ENCODE measurements around the gene MAD1L1.
A peak's percentile ranks its signal among the peaks of the same experiment; 100 is the strongest.

MAD1L1 gene

DNA sequence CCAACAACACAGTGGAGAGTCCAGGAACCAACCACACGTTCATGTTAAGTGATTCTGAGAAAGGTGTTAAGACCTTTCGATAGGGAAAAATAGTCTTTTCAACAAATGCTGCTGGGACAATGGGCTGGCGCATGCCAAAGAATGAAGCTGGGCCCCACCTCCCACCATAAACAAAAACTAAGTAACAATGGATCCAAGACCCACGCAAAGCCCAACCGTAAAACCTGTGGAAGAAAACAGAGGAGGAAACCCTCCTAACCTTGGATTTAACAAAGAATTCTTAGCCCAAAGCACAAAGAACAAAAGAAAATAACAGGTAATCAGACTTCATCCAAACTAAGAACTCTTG, 289.8 kb downstream of the MAD1L1 start:
- no peak for DNase-seq (ENCODE audit: low read depth)
- H3K4me3 ChIP-seq (replicated peaks; ENCODE audit: low read depth, low read length), result no peak overlapping the region
- TF ChIP-seq, protein P1, sequence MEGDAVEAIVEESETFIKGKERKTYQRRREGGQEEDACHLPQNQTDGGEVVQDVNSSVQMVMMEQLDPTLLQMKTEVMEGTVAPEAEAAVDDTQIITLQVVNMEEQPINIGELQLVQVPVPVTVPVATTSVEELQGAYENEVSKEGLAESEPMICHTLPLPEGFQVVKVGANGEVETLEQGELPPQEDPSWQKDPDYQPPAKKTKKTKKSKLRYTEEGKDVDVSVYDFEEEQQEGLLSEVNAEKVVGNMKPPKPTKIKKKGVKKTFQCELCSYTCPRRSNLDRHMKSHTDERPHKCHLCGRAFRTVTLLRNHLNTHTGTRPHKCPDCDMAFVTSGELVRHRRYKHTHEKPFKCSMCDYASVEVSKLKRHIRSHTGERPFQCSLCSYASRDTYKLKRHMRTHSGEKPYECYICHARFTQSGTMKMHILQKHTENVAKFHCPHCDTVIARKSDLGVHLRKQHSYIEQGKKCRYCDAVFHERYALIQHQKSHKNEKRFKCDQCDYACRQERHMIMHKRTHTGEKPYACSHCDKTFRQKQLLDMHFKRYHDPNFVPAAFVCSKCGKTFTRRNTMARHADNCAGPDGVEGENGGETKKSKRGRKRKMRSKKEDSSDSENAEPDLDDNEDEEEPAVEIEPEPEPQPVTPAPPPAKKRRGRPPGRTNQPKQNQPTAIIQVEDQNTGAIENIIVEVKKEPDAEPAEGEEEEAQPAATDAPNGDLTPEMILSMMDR (IDR thresholded peaks at IDR 0.05; ENCODE audit: low read length, missing control alignments), result no peak

DNA sequence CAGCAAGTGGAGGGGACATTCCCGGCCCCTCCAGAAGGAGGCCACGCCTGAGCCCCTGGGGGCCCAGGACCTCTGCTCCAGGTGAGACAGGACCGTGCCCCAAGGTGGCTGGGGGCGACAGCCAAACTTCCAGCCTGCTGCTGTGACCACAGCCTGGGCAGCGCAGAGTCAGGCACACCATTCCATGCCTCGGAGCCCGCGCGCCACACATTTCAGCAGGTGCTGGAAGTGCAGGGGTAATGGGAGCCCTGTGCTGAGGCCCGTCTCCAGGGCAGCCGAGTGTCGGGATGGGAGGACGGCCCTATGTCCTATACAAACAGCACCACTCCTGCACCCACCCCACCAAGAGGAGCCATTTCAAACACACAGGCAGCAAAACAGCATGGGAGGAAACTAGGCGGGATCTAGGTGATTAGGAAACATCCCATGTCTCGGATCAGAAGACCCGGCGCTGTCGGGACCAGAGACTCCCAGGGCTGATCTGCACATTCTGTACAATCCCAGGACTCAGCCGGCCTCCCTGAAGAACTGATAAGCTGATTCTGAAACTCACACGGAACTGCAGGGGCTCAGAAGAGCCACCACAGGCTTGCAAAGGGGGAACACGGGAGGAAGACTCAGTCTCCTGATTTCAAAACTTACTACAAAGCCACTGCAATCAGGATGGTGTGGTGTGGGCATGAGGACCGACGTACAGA, 290.4 kb downstream of the MAD1L1 start:
- no peak overlapping the region for H3K4me3 ChIP-seq (replicated peaks; ENCODE audit: low read depth, low read length)
- TF ChIP-seq, protein P1 (IDR thresholded peaks at IDR 0.05; ENCODE audit: low read length, missing control alignments), result no peak
- DNase-seq (ENCODE audit: low read depth), result no peak

DNA sequence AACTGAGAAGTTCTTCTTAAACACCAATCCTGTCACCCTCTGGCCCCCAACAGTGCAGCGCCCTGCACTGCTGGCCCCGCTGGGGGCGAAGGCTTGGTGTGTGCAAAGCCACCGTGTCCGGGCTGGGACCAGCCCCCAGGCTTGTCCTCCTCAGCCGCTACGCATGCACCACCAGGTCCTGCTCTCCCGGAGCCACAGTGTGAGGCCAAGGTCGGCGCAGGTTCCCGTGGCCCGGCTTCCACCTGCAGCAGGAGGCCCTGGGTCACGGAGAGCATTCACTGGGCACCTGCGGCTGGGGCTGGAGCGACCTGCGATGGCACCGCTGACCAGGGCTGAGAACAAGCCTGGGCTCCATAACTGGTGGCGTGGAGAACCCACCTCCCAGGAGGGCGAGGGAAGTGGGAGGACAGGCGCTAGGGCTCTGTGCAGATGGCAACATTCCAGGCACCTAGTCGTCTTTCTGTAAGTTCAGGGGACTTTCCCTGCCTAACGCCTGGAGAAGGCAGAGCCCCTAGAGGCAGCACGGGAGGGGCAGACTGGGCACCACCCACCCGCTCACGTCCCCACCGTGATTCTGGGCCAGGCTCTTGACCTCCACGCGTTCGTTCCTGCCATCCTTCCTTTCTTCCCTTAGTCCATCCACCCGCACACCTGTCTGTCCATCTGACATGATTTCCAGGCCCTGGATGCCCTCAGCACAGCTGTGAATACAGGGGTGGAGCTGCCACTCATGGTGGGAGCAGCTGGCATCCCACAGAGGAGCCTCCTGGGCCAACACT, 291.1 kb downstream of the MAD1L1 start:
- TF ChIP-seq, protein P1 (IDR thresholded peaks at IDR 0.05; ENCODE audit: low read length, missing control alignments), result no peak
- no peak for DNase-seq (ENCODE audit: low read depth)
- H3K4me3 ChIP-seq (replicated peaks; ENCODE audit: low read depth, low read length), result no peak overlapping the region

DNA sequence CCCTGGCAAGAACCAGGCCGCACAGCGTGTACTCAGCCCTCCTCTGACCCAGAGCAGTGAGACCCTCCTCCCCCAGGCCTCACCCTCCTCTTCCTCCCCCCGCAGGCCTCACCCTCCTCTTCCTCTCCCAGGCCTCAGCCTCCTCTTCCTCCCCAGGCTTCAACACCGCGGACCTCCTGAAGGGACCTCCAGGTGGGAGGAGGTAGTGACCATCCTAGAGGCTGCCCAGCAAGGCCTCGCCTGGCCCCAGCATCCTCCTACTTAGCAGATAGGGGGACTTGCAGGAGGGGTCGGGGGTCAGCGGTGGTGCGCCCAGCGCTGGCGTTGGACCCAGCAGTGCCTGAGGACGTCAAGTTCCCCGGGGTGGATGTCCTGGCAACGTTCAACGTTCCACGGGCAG, 291.9 kb downstream of the MAD1L1 start:
- no peak for DNase-seq (ENCODE audit: low read depth)
- TF ChIP-seq, protein P1 (IDR thresholded peaks at IDR 0.05; ENCODE audit: low read length, missing control alignments), result no peak
- no peak overlapping the region for H3K4me3 ChIP-seq (replicated peaks; ENCODE audit: low read depth, low read length)

DNA sequence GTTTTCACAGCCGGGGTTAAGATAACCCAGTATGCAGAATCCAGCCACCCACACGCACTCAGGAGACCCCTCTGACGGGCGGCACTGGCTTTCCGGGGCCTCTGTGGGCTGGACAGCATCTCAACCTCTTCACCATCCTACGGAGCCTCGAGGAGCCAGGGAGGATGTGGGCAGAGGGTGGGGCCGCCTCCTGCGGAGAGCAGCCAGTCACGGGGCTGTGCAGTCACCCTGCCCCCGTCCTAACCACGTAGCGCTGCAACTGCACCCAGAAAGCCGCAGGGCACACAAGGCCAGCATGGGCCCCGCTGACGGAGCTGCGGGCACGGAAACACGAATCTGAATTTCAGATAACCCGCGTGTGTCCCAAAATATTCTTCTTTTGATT, 292.4 kb downstream of the MAD1L1 start:
- DNase-seq (ENCODE audit: low read depth), result peak; percentile 25
- no peak overlapping the region for H3K4me3 ChIP-seq (replicated peaks; ENCODE audit: low read depth, low read length)
- TF ChIP-seq, protein P1 (IDR thresholded peaks at IDR 0.05; ENCODE audit: low read length, missing control alignments), result no peak

DNA sequence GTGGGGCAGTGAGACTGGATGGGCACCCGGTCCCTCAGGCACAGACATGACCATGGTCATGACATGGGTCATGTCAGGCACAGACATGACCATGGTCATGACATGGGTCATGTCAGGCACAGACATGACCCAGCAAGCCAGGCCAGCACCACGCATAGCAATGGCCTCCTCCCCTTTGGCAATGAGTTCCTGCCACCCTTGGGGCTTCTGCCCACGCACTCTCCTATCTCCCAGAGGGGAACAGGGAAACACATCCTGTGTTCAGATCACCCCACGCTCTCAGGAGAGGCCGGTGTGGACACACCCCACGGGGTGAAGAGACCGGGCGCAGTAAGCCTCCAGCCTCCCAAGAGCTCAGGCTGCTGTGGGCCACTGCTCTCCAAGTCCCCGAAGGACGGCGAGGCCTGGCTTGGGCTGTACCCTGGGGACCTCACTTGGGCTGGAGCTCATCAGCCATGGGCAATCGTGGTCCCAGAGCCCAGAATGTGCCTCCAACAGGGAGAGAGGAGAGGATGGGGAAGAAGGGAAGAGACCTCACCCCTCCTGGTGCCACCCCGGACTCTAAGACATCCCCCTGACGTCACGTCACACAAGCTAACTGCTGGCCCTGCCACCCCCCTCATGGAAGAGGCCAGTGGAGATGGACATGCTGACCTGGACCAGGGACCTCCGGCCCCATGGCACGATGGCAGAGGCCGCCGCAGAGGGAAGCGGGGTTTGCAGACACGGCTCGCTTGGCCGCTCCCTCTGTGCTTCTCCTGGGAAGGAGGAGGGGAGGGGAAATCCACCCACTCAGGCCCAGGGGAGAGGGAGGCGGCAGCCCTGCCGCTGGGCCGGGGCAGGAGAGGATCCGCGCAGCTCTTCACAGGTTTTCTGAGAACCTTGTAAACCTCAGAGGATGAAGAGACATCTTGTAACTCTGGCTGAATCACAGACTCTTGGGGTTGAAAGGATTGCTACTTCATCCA, 293.0 kb downstream of the MAD1L1 start:
- H3K4me3 ChIP-seq (replicated peaks; ENCODE audit: low read depth, low read length), result no peak overlapping the region
- TF ChIP-seq, protein P1 (IDR thresholded peaks at IDR 0.05; ENCODE audit: low read length, missing control alignments), result no peak
- no peak for DNase-seq (ENCODE audit: low read depth)
